Activated CD8-positive, alpha-beta memory T cell treated with anti-CD3 and anti-CD28 coated beads, Interleukin-2, amount 50 U/mL, for 1 hour (primary cell): ENCODE results near the gene RECK.
"Not testable (repeated sequence)": the region's sequence is repeated elsewhere in the genome, so short reads cannot be mapped to it uniquely, and the experiment has no call there.

ENCODE experiments used
- DNase-seq: peaks from one replicate; pipeline ENCODE4 v3.0.0-alpha.2; 2020; ENCODE audit errors: extremely low read depth

The RECK gene

DNA sequence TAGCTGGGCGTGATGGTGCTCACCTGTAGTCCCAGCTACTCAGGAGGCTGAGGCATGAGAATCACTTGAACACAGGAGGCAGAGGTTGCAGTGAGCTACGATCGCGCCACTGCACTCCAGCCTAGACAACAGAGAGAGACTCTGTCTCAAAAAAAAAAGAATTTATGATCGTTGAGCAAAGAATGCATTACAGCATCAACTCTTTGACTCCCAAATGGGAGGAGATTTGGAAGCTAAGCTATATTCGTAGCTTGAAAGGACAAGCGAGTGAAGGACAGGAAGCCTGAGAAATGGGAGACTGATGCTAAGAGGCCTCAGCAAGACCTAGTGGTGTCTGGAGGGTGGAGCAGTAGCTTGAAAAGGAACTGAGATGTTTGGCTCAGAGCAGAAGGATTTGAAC, 122.2 kb downstream of the RECK start:
- no peak for DNase-seq

DNA sequence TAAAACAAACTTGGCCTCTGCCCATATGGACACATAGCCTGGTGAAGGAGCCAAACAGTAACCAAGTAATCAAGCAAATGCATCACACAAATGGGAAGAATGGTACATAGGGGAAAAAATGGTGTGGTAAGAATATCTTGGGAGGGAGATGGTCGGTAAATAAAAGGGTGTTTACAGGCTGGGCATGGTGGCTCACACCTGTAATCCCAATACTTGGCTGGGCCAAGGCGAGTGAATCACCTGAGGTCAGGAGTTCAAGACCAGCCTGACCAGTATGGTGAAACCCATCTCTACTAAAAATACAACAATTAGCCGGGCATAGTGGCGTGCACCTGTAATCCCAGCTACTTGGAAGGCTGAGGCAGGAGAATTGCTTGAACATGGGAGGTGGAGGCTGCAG, 122.8 kb downstream of the RECK start:
- DNase-seq, result not testable (repeated sequence)

- not testable (repeated sequence) for DNase-seq
Measured at GRCh38 chr9:36160126-36160525, 123.4 kb downstream of the RECK start.

GRCh38 chr9:36161187-36161586, 124.5 kb downstream of the RECK start:
- no peak for DNase-seq

DNA sequence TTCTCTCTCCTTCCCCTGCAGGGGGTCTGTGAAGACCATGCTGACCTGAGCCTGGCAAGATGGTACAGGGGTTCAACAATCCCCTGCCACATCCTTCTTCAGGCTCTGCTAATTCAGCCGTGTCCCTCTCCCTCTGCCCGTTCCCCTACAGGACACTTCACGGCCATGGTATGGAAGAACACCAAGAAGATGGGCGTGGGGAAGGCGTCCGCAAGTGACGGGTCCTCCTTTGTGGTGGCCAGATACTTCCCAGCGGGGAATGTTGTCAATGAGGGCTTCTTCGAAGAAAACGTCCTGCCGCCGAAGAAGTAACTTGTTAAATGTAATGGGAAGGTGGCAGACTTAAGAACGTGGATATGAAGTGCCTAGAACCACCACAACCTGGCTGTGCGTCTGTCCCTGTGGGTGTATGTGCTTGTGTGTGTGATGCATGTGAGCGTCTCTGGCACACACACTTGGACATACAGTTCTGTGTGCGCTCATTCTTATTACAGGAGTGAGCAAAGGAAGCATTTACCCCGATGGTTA, 125.6 kb downstream of the RECK start:
- DNase-seq, result no peak

DNA sequence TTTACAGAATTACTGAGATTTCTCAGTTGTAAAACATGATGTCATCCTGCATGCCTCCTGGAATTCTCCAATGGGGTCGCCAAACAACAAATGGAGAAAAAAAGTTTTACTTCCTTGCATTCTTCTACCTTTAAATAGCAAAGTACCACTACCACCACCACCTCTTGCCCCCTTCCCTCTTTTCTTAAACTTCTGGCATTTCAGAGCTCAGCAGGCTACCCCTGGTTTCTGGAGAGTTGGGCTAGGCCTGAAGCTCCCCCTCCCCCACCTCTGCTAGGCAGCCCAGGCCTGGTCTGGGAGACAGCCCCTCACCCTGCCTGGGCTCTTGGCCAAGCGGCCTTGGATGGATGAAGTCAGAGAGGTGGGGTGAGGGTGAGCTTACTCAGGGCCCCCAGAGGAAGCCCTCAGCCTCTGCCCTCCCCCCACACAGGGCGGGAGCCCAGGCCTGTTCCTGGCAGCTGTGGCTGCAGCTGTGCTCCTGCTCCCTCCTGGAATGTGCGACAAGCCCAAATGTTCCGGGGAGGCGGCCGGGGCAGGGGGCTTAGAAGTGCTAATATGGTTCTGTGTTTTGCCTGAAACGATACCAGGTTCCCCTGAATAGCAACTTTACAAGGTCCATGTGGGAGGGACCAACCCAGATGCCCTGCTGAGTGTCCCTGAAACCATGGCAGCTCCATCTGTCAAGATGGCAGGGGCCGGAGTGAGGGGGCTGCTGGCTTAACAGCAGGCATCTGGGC, 126.5 kb downstream of the RECK start:
- no peak for DNase-seq

DNA sequence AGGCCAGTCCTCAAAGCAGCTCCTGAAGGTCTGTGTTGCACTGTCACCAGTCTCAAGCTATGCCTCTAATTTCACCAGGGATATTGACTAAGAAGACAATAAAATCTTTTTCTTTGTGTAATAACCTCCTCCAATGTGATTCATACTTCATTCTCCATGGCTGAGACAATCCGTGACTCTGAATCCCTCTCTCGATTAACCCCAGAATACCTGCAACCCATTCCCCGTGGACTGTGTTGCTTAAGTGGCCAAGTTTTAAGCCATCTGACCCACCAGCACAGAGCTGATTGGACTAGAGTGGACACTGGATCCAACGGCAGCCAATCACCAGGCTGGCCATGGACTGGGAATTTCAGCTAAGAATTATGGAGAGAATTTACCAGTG, 127.1 kb downstream of the RECK start:
- DNase-seq, result no peak

DNA sequence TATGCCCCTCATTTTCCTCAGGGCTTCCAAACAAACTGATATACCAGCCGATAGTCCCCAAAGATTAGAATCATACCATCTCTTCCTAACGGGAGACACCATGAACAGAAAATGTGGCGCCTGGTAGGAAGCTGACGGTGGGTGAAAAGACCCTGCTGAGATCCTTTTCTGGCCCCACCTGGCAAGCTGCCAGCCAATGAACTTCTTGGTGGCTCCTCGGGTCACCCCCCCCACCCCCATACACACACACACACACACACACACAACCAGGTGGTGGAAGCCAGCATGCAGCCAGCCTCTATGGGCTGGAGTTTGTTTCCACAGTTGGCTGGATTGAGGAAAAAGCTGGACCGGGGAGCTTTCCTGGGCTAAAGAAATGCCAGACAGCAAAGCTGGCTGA, 127.7 kb downstream of the RECK start:
- DNase-seq, result no peak

GRCh38 chr9:36164989-36165388, 128.3 kb downstream of the RECK start:
- no peak for DNase-seq

GRCh38 chr9:36165826-36166167, 129.1 kb downstream of the RECK start:
- no peak for DNase-seq

DNA sequence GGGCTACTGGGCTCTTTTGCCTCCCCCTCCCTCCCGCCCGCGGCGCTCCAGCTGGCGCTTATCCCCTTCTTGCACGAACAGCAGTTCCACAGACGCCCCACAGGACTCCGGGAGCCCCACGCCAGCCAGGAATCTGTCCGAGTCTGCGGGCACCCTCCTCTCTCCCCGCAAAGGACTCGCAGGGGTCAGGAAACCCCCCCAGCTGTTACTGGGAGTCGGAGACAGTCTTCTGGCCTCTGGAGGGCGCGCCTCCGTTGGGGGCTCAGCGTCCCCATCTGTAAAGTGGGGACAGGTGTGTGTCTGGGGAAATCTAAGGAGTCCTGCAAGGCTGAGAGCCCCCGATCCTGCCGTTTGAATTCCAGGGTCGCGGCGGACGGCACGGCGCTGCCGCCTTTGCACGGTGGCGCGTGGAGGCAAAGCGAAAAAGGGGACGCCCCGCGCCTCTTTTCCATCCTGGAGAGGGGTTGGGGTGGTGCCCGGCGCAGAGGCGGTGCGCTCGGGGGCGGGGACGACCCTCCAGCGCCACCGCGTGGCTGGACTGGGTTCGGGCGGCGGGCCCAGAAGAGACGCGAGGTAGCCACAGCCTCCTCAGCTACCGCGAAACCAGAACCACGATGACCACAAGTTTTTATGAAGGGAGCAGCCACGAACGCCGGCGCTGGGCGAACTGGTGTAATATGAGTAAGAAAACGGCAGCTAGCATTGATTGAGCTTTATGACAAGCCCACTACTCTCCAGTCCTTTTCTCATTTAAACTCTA, 129.6 kb downstream of the RECK start:
- peak; percentile 43 for DNase-seq

DNA sequence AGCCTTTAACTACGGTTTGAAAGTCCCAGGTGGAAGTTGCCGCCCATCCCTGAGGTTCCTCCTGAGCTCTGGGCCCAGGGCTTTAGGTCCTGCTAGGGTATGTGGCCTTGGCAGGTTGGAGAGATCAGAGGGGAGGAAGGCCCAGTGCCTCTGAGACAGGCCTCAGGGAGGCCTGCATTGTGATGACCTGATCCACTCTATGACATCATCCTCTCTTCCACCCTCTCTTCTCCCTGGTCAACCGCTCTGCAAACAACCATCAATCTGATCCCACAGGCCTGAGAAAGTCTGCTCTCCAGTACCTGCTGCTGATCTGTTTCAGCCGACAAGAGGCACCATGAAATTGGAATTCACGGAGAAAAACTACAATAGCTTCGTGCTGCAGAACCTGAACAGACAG, 132.5 kb downstream of the RECK start, which contains the start of gene CCIN:
TSS of gene CCIN (plus strand) at position 223 of the 400 bp plus-strand sequence. CDS start at position 338, 115 bp downstream.
- DNase-seq, result no peak

DNA sequence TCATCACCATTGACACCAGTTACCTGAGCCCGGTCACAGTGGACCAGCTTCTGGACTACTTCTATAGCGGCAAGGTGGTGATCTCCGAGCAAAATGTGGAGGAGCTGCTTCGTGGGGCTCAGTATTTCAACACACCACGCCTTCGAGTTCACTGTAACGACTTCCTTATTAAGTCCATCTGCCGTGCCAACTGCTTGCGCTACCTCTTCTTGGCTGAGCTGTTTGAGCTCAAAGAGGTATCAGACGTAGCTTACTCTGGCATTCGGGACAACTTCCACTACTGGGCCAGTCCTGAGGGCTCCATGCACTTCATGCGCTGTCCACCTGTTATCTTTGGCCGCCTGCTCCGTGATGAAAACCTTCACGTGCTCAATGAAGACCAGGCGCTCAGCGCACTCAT, 133.0 kb downstream of the RECK start:
- no peak for DNase-seq

- DNase-seq, result no peak
Measured at GRCh38 chr9:36170531-36170930, 133.8 kb downstream of the RECK start.

DNA sequence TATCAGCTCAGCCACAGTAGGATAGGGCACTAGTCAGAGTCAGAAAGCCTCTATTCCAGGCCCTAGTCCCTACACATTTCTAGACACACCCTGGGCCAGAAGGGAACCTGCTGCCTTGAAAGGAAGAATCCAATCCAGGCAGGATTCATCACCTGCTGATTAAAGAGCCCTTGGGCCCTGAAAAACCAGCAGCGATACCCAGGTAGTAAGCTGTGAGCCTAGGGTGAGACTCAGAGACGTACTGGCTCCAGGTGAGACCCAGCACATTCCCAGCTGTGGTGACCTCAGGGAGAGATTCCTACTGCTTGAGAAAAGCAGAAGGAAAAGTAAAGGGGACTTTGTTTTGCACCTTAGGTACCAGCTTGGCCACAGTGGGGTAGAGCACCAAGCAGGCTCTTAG, 137.1 kb downstream of the RECK start:
- DNase-seq, result no peak
